K562 (cell line): ENCODE data around the gene DCUN1D3. TPM values are rescaled to one million over a fixed set of nuclear protein-coding genes. Genes with fewer than 3 reads are reported as not detected.

ENCODE experiments used
- ATAC-seq: fragments of 200-7000 bp; cut with Tn5 transposase; 3 replicates; pipeline ENCODE4 v1.9.1; 2020; ENCODE audit warnings: moderate library complexity
- BruUV-seq: library from RNA; stranded (reverse); fragments of 400-500 nt; replicated peaks from 2 replicates; lab custom pipeline; 2021; lab: Mats Ljungman, UMichigan
- CTCF ChIA-PET: fragments of 300-600 bp; formaldehyde crosslinking; extraction: SDS; loops from one replicate; lab custom pipeline; 2021; ENCODE audit warnings: low intra/inter-chr PET ratio; lab: Yijun Ruan, JAX
- POLR2A ChIA-PET: fragments of 300-600, 350-650 bp; sonication (Branson Sonifier 250); formaldehyde crosslinking; extraction: SDS; loops from one replicate; lab custom pipeline; 2021; ENCODE audit warnings: antibody characterized with exemption, inconsistent platforms; lab: Yijun Ruan, JAX
- DNase-seq, 4 experiments: peaks; one replicate each; pipeline versions ENCODE4 v3.0.0 to v3.0.0-alpha.2; 2011 to 2018; ENCODE audit warnings: low spot score in 3 of 4, mixed read lengths in 3 of 4; ENCODE audit errors: extremely low read depth in 1 of 4
- FAIRE-seq: peaks from 2 replicates; lab custom pipeline; 2011; peaks lifted over from hg19 to GRCh38; lab: Jason Lieb, UNC
- H2AFZ ChIP-seq: 2 replicates; pipeline ENCODE4 v1.6.0; 2011; ENCODE audit warnings: low read depth, low read length, control low read depth, inconsistent platforms
- H3K27ac ChIP-seq: fragments of 200-600 bp; 3 replicates; pipeline ENCODE4 v1.8.0; 2011; ENCODE audit warnings: low read depth, mild to moderate bottlenecking, control low read depth, inconsistent platforms, low read length, moderate library complexity, mixed read lengths; ENCODE audit errors: extremely low read depth
- H3K27me3 ChIP-seq, 2 experiments: fragments of 300-600 bp in 1 of 2; 2 replicates in 1 of 2; 3 replicates in 1 of 2; pipeline versions ENCODE4 v1.6.0 to v1.8.0; 2011; ENCODE audit warnings: inconsistent platforms in 2 of 2, low read length in 2 of 2, mild to moderate bottlenecking in 1 of 2, mixed read lengths in 1 of 2, moderate library complexity in 1 of 2; ENCODE audit not compliant: control insufficient read depth in 2 of 2, insufficient read depth in 2 of 2
- H3K36me3 ChIP-seq: fragments of 300-600 bp; 3 replicates; pipeline ENCODE4 v1.8.0; 2011; ENCODE audit warnings: mild to moderate bottlenecking, low read length, inconsistent platforms; ENCODE audit not compliant: control insufficient read depth, insufficient read depth
- H3K4me1 ChIP-seq, 2 experiments: fragments of 200-600 bp in 1 of 2; replicated peaks in 1 of 2; 2 replicates in 1 of 2; 3 replicates in 1 of 2; pipeline versions ENCODE4 v1.5.1 to v1.8.0; 2011; ENCODE audit warnings: inconsistent platforms in 2 of 2, low read length in 2 of 2, mild to moderate bottlenecking in 1 of 2, mixed read lengths in 1 of 2, moderate library complexity in 1 of 2; ENCODE audit not compliant: control insufficient read depth in 2 of 2, insufficient read depth in 2 of 2
- H3K4me2 ChIP-seq: 2 replicates; pipeline ENCODE4 v1.6.1; 2011; ENCODE audit warnings: low read length, control low read depth, inconsistent platforms, mixed read lengths; ENCODE audit not compliant: insufficient read depth
- H3K4me3 ChIP-seq: fragments of 200-600 bp; sonication (generic), shearing (Covaris generic); 2 replicates; pipeline ENCODE4 v1.5.1; 2016; ENCODE audit warnings: control low read depth, inconsistent platforms
- H3K79me2 ChIP-seq: fragments of 200-600 bp; 3 replicates; pipeline ENCODE4 v1.8.0; 2011; ENCODE audit warnings: low read length, inconsistent platforms; ENCODE audit not compliant: control insufficient read depth, insufficient read depth
- H3K9ac ChIP-seq, 2 experiments: 2 replicates each; pipeline versions ENCODE4 v1.6.0 to v1.6.1; 2011; ENCODE audit warnings: low read depth in 2 of 2, low read length in 2 of 2, control low read depth in 1 of 2, inconsistent platforms in 1 of 2, mild to moderate bottlenecking in 1 of 2, mixed read lengths in 1 of 2; ENCODE audit not compliant: insufficient read depth in 1 of 2
- H3K9me1 ChIP-seq: one replicate; pipeline ENCODE4 v1.6.0; 2011; ENCODE audit warnings: inconsistent platforms, mild to moderate bottlenecking, low read length, moderate library complexity; ENCODE audit not compliant: control insufficient read depth, insufficient read depth
- H3K9me3 ChIP-seq: replicated peaks from 2 replicates; pipeline ENCODE4 v1.5.1; 2011; ENCODE audit warnings: low read depth, low read length, inconsistent platforms; ENCODE audit not compliant: control insufficient read depth, insufficient read depth
- H4K20me1 ChIP-seq: replicated peaks from 2 replicates; pipeline ENCODE4 v1.6.1; 2011; ENCODE audit warnings: low read length, inconsistent platforms, mixed read lengths; ENCODE audit not compliant: control insufficient read depth, insufficient read depth
- ASH1L ChIP-seq: fragments of 450-650 bp; IDR thresholded peaks from 2 replicates; pipeline ENCODE4 v1.6.1; 2018; ENCODE audit warnings: borderline replicate concordance, mild to moderate bottlenecking, low read depth; ENCODE audit not compliant: partially characterized antibody
- BACH1 ChIP-seq: fragments of 200-800 bp; sonication (Bioruptor generic); IDR thresholded peaks from 2 replicates; pipeline ENCODE4 v1.6.1; 2016; ENCODE audit warnings: missing genetic modification characterization, missing compliant biosample characterization
- BDP1 ChIP-seq: IDR thresholded peaks from 3 replicates; pipeline ENCODE4 v1.6.1; 2011; ENCODE audit not compliant: insufficient read length, insufficient read depth
- CBFB ChIP-seq: sonication (generic); formaldehyde crosslinking; IDR thresholded peaks from 2 replicates; pipeline ENCODE4 v1.4.0; 2020; ENCODE audit warnings: mild to moderate bottlenecking, missing genetic modification reagents
- DNMT1 ChIP-seq: fragments of 450-650 bp; IDR thresholded peaks from 2 replicates; pipeline ENCODE4 v1.6.1; 2016; ENCODE audit warnings: antibody characterized with exemption, mild to moderate bottlenecking
- GABPB2 ChIP-seq: fragments of 250-450 bp; sonication (Bioruptor Pico); conservative IDR thresholded peaks from 2 replicates; pipeline ENCODE4 v1.5.1; 2021; ENCODE audit warnings: mild to moderate bottlenecking
- HDGF ChIP-seq: fragments of 450-650 bp; IDR thresholded peaks from 2 replicates; pipeline ENCODE4 v1.6.1; 2016
- HINFP ChIP-seq: fragments of 450-650 bp; conservative IDR thresholded peaks from 2 replicates; pipeline ENCODE4 v1.6.1; 2016; ENCODE audit warnings: missing genetic modification characterization, low read depth, mild to moderate bottlenecking, control low read depth, missing compliant biosample characterization
- HNRNPL ChIP-seq: fragments of 200-400 bp; formaldehyde crosslinking; IDR thresholded peaks from 2 replicates; pipeline ENCODE4 v1.6.1; 2017; ENCODE audit warnings: low read depth, mild to moderate bottlenecking, low read length
- KDM1A ChIP-seq, 2 experiments: fragments of 450-650 bp; IDR thresholded peaks; 2 replicates each; pipeline ENCODE4 v1.6.1; 2016; ENCODE audit warnings: mild to moderate bottlenecking in 2 of 2
- MYBL2 ChIP-seq, 2 experiments: fragments of 450-650 bp in 1 of 2; sonication (generic) in 1 of 2; formaldehyde crosslinking in 1 of 2; IDR thresholded peaks; 2 replicates each; pipeline versions ENCODE4 v1.6.1 to v1.8.1; 2017 to 2022; ENCODE audit warnings: borderline replicate concordance in 1 of 2, inconsistent platforms in 1 of 2, low read depth in 1 of 2, mild to moderate bottlenecking in 1 of 2, missing genetic modification reagents in 1 of 2, moderate library complexity in 1 of 2
- NBN ChIP-seq: fragments of 450-650 bp; IDR thresholded peaks from 2 replicates; pipeline ENCODE4 v1.6.1; 2016; ENCODE audit warnings: low read depth, mild to moderate bottlenecking
- POLR2G ChIP-seq: fragments of 200-400 bp; formaldehyde crosslinking; IDR thresholded peaks from 2 replicates; pipeline ENCODE4 v1.6.1; 2017; ENCODE audit warnings: low read depth, mild to moderate bottlenecking, antibody characterized with exemption, low read length, moderate library complexity
- PYGO2 ChIP-seq: fragments of 450-650 bp; IDR thresholded peaks from 2 replicates; pipeline ENCODE4 v1.6.1; 2016; ENCODE audit warnings: mild to moderate bottlenecking, missing genetic modification characterization, moderate library complexity, missing compliant biosample characterization
- SP2 ChIP-seq: IDR thresholded peaks from 2 replicates; pipeline ENCODE4 v1.6.1; 2011; ENCODE audit warnings: mild to moderate bottlenecking, low read depth, low read length, moderate library complexity; ENCODE audit not compliant: poor library complexity, severe bottlenecking; ENCODE audit errors: extremely low read depth
- SRSF1 ChIP-seq: fragments of 200-400 bp; formaldehyde crosslinking; IDR thresholded peaks from 2 replicates; pipeline ENCODE4 v1.6.1; 2017; ENCODE audit warnings: mild to moderate bottlenecking, low read depth, low read length, moderate library complexity
- TEAD2 ChIP-seq: fragments of 450-650 bp; IDR thresholded peaks from 2 replicates; pipeline ENCODE4 v1.6.1; 2016; ENCODE audit warnings: missing genetic modification characterization, control low read depth, missing compliant biosample characterization
- TFE3 ChIP-seq: fragments of 450-650 bp; formaldehyde crosslinking; IDR thresholded peaks from 2 replicates; pipeline ENCODE4 v1.4.0; 2020; ENCODE audit warnings: mild to moderate bottlenecking, mixed read lengths
- THAP7 ChIP-seq: fragments of 250-450 bp; sonication (Bioruptor Pico); IDR thresholded peaks from 2 replicates; pipeline ENCODE4 v1.5.0; 2021
- ZNF174 ChIP-seq: fragments of 250-450 bp; sonication (Bioruptor Pico); IDR thresholded peaks from 2 replicates; pipeline ENCODE4 v1.4.0; 2020; ENCODE audit warnings: mild to moderate bottlenecking
- in situ Hi-C: fragments of 300-500 bp; cut with MboI; formaldehyde crosslinking; loops from 4 replicates; pipeline ENCODE4 v1.15.0; 2018; ENCODE audit warnings: inconsistent platforms, mixed read lengths
- intact Hi-C: fragments of 100-400 bp; cut with micrococcal nuclease; formaldehyde crosslinking; loops from 2 replicates; pipeline ENCODE4 v1.14.2; 2022
- polyA plus RNA-seq, 8 experiments: library from polyadenylated mRNA; depleted of rRNA in 4 of 8; stranded (reverse) in 5 of 8; unstranded in 3 of 8; fragments of >200 nt; fragmentation: Nextera tagmentation in 2 of 8; fragmentation: Illumina TruSeq in 1 of 8; extraction: Ambion mirVana in 2 of 8; extraction: Trizol in 1 of 8; gene quantifications; 2 replicates each; pipeline versions ENCODE4 v1.2.1 to v1.2.3, GENCODE V29; 2011 to 2014; ENCODE audit warnings: inconsistent platforms in 1 of 8, missing spikeins in 1 of 8
- total RNA-seq, 7 experiments: library from RNA; depleted of rRNA in 6 of 7; stranded (reverse); fragments of >200 nt in 6 of 7; fragmentation: Illumina TruSeq in 2 of 7; extraction: Trizol in 2 of 7; gene quantifications; 2 replicates each; pipeline versions ENCODE4 v1.2.1 to v1.2.3, GENCODE V29; 2011 to 2021; ENCODE audit warnings: low replicate concordance in 1 of 7

The DCUN1D3 gene
- total and polyA plus RNA-seq, 9 of the 15 experiments (the other 6 are each of a cell fraction or from before 2014, with no cell fraction given), result 1.0 to 4.7 (median 2.2) TPM

- TF ChIP-seq TFE3 (CRISPR knock-in tag), result no peak
- no peak for TF ChIP-seq NBN
- no peak for TF ChIP-seq ASH1L
Observed at GRCh38 chr16:20847550-20847949, 52.6 kb downstream of the DCUN1D3 start (continued).

- no peaks in the 10 kb centered on the region for H3K9me3 ChIP-seq
- DNase-seq (no peak), FAIRE-seq (no peak), ATAC-seq (no peak)
- no peak overlapping the region for H3K4me2 ChIP-seq
- H3K4me1 ChIP-seq, result no peaks in the 10 kb centered on the region
- H3K36me3 ChIP-seq, result peaks cover 68% of the 10 kb centered on the region; the same call in 2 of the 3 replicates
- no TSS peak for BruUV-seq
- ChIA-PET POLR2A (interaction anchor here (0.8 to 1.1 kb wide), 2 partner anchors 9 to 54 kb away, joined by 5 to 6 read pairs; partner anchors contain the start of genes DCUN1D3 and LYRM1), CTCF (no interaction called here)
- in situ Hi-C loops, result no loop called here
- H3K9me1 ChIP-seq, result no peaks in the 10 kb centered on the region
- no peak overlapping the region for H3K9ac ChIP-seq
- H2AFZ ChIP-seq, result no peak overlapping the region
- H4K20me1 ChIP-seq, result no peaks in the 10 kb centered on the region
- H3K79me2 ChIP-seq, result no peaks in the 10 kb centered on the region
- intact Hi-C loops, result no loop called here
- no peaks in the 10 kb centered on the region for H3K27me3 ChIP-seq
- H3K4me3 ChIP-seq, result no peak overlapping the region
- H3K27ac ChIP-seq, result no peak overlapping the region
- TF ChIP-seq TEAD2 (tag) (no peak), THAP7 (CRISPR knock-in tag) (no peak), KDM1A (IDR thresholded peaks at IDR 0.05) (no peak), MYBL2 (IDR thresholded peaks at IDR 0.05; ENCODE audit: low read depth) (no peak), MYBL2 (CRISPR knock-in tag; IDR thresholded peaks at IDR 0.05; ENCODE audit: borderline replicate concordance) (no peak), GABPB2 (no peak), HDGF (no peak), POLR2G (no peak), HINFP (tag) (no peak), BDP1 (no peak), CBFB (CRISPR knock-in tag) (no peak), HNRNPL (no peak), DNMT1 (no peak), SRSF1 (no peak), PYGO2 (no peak), ZNF174 (CRISPR knock-in tag) (no peak), SP2 (no peak), BACH1 (tag) (no peak)
Observed at GRCh38 chr16:20846551-20846950, 53.6 kb downstream of the DCUN1D3 start.
